Ureter (tissue), 1 donor: ENCODE measurements around the gene DNAL4. TPM values are rescaled to one million over a fixed set of nuclear protein-coding genes. Genes with fewer than 3 reads are reported as not detected.

ENCODE experiments used
- DNase-seq: peaks from one replicate; pipeline ENCODE4 v3.0.0-alpha.2; 2020; ENCODE audit warnings: low spot score
- total RNA-seq: library from RNA; stranded (reverse); gene quantifications from one replicate; pipeline ENCODE4 v1.2.4, GENCODE V29; 2023
- donor health status: DM: yes; HTN: yes; CAD: no.

The DNAL4 gene
- total RNA-seq, 1 donor from 2014 or later: 27.3 TPM

DNA sequence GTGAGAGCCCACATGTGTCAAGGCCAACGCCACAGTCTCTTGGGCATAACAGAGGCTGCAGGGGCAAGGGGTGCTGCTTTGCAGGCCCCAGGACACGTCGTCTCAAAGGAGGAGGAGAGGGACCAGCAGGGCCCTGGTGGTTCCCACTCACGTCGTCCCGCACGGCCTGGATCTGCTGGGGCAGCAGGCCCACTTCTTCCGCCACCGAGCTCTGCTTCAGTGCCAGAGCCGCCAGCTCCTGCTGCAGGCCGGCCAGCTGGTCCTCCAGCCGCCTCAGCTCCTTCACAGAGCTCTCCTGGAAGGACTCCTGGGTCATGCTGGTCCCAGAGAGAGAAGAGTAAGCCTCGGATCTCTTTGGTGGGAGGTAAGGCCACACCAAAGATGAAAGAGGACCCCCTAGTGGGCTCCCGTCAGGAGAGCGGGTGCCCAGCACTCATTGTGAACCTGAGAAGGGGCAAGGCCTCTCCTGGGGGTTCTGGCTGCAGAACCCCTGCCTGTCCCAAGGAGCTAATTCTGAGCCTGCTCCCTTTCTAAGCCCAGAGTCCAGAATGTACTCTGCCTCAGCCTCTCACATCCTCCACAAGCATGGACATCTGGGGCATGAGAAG, 53.7 kb downstream of the DNAL4 start:
- DNase-seq: no peak

DNA sequence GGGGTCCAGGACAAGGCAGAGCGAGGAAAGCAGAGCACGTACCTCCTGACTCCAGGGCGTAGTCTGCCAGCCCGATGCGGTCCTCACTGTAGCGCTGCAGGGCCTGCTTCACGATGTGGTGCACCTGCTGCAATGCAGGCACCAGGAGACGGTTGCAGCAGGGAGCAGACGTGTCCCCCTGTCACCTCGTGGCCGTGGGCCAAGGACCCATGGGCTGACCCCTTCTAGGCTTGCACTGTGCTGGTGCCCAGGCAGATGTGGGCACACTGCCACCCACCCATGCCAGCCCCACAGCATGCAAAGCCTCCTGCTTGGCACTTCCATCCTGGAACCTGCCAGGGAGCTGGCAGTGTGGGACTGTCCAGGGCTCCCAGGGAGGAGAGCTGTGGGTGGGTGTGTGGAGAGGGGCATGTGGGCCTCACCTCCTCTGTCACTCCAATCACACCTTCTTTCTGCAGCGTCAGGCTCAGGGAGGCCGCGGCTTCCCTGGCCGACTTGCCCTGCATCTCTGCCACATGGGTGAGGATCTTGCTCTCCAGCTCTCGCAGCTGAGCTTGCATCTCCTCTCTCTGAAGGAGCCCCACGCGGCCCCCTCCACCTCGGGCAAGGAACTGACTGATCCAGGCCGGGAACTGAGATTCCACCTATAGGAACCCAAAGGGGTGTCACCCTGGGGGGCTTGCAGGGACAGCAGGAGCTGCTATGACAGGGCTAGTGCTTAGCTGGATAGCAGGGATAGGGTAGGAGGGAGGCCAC, 54.5 kb downstream of the DNAL4 start:
- DNase-seq: no peak

DNA sequence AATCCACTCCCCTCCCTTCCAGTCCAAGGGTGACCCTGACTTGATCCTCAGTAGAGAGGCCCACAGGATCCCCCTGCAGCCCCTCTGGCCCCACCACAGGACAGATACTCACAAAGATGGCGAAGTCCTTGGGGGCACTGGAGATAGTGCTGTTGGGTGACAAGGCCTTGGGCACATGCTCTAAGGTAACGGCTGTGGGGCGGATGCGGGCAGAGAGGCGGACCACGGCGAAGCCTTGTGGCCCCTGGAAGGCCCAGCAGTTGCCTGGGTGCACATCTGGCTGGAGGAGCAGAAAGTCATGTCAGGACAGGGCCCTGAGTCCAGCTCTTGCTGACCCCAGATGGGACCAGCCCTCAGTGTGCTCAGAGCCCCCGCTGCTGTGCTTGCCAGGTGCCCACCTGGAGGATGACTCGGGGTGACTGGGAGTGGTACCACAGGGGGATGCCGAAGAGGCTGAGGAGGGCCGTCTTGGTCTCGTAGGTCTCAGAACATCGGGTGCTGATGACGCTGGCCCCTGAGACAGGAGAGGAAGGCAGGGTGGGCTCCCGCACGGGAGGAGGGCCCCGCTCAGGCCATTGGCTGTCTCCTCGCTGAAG, 55.4 kb downstream of the DNAL4 start:
- DNase-seq: no peak

DNA sequence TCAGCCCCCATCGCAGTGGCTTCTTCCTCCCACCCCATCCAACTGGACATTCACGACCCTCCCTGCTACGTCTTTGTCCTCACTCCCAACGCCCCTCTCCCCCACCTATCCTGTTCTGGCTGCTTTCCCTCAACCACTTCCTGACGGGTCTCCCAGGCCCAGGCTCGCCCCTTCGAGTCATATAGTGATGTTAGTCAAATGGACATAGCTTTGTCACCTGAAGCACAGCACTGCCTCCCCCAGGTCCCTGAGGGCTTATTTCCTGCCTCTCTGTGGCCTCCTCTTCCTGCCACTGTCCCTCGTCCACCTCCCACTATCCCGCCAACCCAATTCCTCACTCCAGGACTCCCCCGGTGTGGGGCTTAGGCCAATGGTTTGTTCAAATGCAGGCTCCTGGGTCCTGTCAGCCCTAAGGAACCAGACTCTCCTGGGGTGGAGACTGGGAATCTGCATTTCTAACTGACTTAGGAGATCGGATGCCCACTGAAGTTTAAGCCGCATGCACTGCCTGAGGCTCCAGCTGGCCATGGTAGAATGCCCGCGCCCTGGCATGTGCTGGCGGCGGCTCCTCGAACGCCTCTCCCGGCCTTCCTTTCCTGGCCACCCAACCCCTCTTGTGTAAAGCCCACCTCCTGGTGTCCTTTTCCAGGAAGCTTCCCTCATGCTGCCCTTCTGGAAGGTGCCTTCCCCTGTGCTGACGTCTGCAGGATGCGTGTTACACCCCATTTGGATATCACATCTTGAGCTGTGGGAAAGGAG, 56.5 kb downstream of the DNAL4 start:
- no peak for DNase-seq

- no peak for DNase-seq
These were observed 57.7 kb downstream of the DNAL4 start for GRCh38 chr22:38736257-38736570.

GRCh38 chr22:38735465-38736256, 58.3 kb downstream of the DNAL4 start:
- no peak for DNase-seq

DNA sequence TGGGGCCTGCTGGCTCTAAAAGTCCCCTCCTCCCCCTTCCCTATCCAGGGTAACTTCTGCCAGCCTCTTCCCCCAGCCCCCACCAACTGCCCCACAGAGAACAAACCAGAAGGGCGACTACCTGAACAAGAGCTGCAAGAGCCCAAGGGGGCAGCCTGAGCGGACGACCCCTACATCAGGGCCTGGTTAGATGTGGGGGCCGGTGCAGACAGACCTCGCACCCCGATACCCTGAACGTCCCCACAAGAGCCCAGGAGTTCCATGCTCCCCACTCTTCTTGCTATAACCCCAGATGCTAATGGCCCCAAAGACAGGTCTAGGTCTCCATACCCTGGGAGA, 58.8 kb downstream of the DNAL4 start:
- no peak for DNase-seq

GRCh38 chr22:38734421-38735100, 59.4 kb downstream of the DNAL4 start:
- DNase-seq: no peak

- DNase-seq: no peak
These were observed 60.1 kb downstream of the DNAL4 start for GRCh38 chr22:38733724-38734381.

- DNase-seq: no peak
These were observed 60.6 kb downstream of the DNAL4 start for GRCh38 chr22:38733329-38733723.

GRCh38 chr22:38732251-38732815, 61.6 kb downstream of the DNAL4 start:
- DNase-seq: no peak

DNA sequence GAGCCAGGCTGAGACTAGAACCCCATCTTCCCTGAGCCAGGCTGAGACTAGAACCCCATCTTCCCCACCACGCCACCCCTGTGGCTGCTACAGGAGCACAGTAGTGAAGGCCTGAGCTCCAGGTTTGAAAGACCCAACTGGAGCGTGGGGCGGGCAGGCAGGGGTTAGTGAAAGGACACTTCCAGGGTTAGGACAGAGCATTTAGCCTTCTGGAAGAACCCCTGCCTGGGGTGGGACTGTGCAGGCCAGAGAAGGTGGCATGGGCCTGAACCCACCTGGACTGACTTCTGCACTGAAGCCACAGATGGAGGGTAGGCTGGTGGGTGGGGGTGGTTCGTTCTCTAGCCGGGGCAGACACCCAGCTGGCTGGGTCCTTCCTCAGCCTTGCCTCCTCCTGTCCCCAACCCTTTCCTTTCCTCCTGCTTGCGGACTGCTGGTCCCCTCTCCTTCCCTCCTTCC, 62.2 kb downstream of the DNAL4 start:
- DNase-seq: no peak

DNA sequence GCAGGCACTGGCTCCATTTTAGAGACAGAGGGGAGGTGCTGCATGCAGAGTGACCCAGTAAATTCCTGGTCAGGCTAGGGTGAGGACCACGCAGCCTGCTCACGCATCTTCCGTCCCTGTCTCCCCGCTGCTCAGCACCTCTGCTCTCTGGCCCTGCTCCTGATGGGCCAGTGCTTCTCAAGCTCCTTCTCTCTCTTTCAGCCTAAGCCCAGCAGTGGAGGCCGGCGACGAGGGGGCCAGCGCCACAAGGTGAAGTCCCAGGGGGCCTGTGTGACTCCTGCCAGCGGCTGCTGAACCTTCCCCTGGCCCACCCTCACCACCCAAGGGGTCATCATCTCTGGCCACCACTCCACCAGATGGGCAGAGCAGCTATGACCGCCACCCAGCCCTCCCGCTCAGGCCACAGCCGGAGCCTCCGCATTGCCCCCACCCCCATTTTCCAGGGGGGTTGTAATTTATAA, 63.5 kb downstream of the DNAL4 start:
- DNase-seq: no peak

GRCh38 chr22:38729946-38730345, 64.0 kb downstream of the DNAL4 start:
- no peak for DNase-seq

- DNase-seq: no peak
These were observed 64.8 kb downstream of the DNAL4 start for GRCh38 chr22:38728871-38729796.
